Osteoblast (primary cell): ENCODE data around the gene USP3. TPM values are rescaled to one million over a fixed set of nuclear protein-coding genes. Genes with fewer than 3 reads are reported as not detected.

Experiments
- DNase-seq: peaks from one replicate; pipeline ENCODE4 v3.0.0; 2011; ENCODE audit warnings: low spot score, mixed read lengths; ENCODE audit not compliant: insufficient read length; ENCODE audit errors: missing footprints
- H2AFZ ChIP-seq: 2 replicates; pipeline ENCODE4 v1.6.0; 2011; ENCODE audit warnings: mild to moderate bottlenecking, low read length
- H3K27ac ChIP-seq: 2 replicates; pipeline ENCODE4 v1.5.1; 2011; ENCODE audit warnings: mild to moderate bottlenecking, low read depth, low read length, moderate library complexity
- H3K27me3 ChIP-seq: 2 replicates; pipeline ENCODE4 v1.6.0; 2012; ENCODE audit warnings: mild to moderate bottlenecking, control low read depth, inconsistent platforms, low read length, moderate library complexity; ENCODE audit not compliant: insufficient read depth
- H3K36me3 ChIP-seq: 2 replicates; pipeline ENCODE4 v1.5.1; 2011; ENCODE audit warnings: mild to moderate bottlenecking, low read length, control low read depth, moderate library complexity; ENCODE audit not compliant: insufficient read depth
- H3K4me1 ChIP-seq: 2 replicates; pipeline ENCODE4 v1.5.1; 2011; ENCODE audit warnings: mild to moderate bottlenecking, low read length, control low read depth, moderate library complexity; ENCODE audit not compliant: insufficient read depth
- H3K4me2 ChIP-seq: 2 replicates; pipeline ENCODE4 v1.6.0; 2011; ENCODE audit warnings: mild to moderate bottlenecking, low read length; ENCODE audit not compliant: insufficient read depth
- H3K4me3 ChIP-seq: fragments of 200-600 bp; sonication (generic); 3 replicates; pipeline ENCODE4 v1.5.1; 2012; ENCODE audit warnings: mild to moderate bottlenecking, low read length, inconsistent platforms; ENCODE audit not compliant: insufficient read depth
- H3K79me2 ChIP-seq: 2 replicates; pipeline ENCODE4 v1.6.0; 2012; ENCODE audit warnings: mild to moderate bottlenecking, low read length, control low read depth, inconsistent platforms; ENCODE audit not compliant: insufficient read depth
- H3K9me3 ChIP-seq: 2 replicates; pipeline ENCODE4 v1.5.1; 2011; ENCODE audit warnings: low read depth, low read length, control low read depth
- H4K20me1 ChIP-seq: 2 replicates; pipeline ENCODE4 v1.6.0; 2012; ENCODE audit warnings: mild to moderate bottlenecking, low read length, control low read depth; ENCODE audit not compliant: insufficient read depth
- CTCF ChIP-seq: IDR thresholded peaks from 2 replicates; pipeline ENCODE4 v1.5.1; 2011; ENCODE audit warnings: mild to moderate bottlenecking, low read depth, low read length, moderate library complexity; ENCODE audit errors: extremely low read depth
- total RNA-seq: library from RNA; depleted of rRNA; stranded (reverse); fragments of >200 nt; gene quantifications from 2 replicates; pipeline ENCODE4 v1.2.3, GENCODE V29; 2012

USP3 gene
- total RNA-seq, 1 donor: 60.1 TPM

- no peaks in the 10 kb centered on the region for H3K9me3 ChIP-seq
- no peaks in the 10 kb centered on the region for H3K79me2 ChIP-seq
- H3K4me3 ChIP-seq: no peak overlapping the region
- peaks cover 13% of the 10 kb centered on the region for H3K4me1 ChIP-seq
- no peak overlapping the region for H3K4me2 ChIP-seq
- no peak overlapping the region for H3K27ac ChIP-seq
- no peaks in the 10 kb centered on the region for H3K36me3 ChIP-seq
- H4K20me1 ChIP-seq: no peaks in the 10 kb centered on the region
- no peak for TF ChIP-seq CTCF
- no peak overlapping the region for H2AFZ ChIP-seq
- DNase-seq: no peak
- no peaks in the 10 kb centered on the region for H3K27me3 ChIP-seq
Measured at GRCh38 chr15:63458794-63459395, 45.5 kb upstream of the USP3 start.

- Histone ChIP-seq H3K9me3 (no peaks in the 10 kb centered on the region), H3K79me2 (no peaks in the 10 kb centered on the region), H3K36me3 (no peaks in the 10 kb centered on the region), H3K27me3 (no peaks in the 10 kb centered on the region), H3K4me2 (no peak overlapping the region), H4K20me1 (no peaks in the 10 kb centered on the region), H3K4me1 (peaks cover 19% of the 10 kb centered on the region), H2AFZ (no peak overlapping the region), H3K4me3 (no peak overlapping the region), H3K27ac (no peak overlapping the region)
- no peak for TF ChIP-seq CTCF
- no peak for DNase-seq
Measured at GRCh38 chr15:63460210-63461155, 43.9 kb upstream of the USP3 start.

- DNase-seq: no peak
- H3K27ac ChIP-seq: peak overlapping the region; percentile 31
- TF ChIP-seq CTCF: peak; percentile 19
Measured at GRCh38 chr15:63461230-63461985, 43.0 kb upstream of the USP3 start.

More at GRCh38 chr15:63461230-63461985, 43.0 kb upstream of the USP3 start:
- Histone ChIP-seq H2AFZ (peak overlapping the region; percentile 64), H3K4me1 (peaks cover 14% of the 10 kb centered on the region), H3K9me3 (no peaks in the 10 kb centered on the region), H3K79me2 (no peaks in the 10 kb centered on the region), H4K20me1 (no peaks in the 10 kb centered on the region), H3K4me2 (peak overlapping the region; percentile 26), H3K36me3 (no peaks in the 10 kb centered on the region), H3K4me3 (no peak overlapping the region), H3K27me3 (no peaks in the 10 kb centered on the region)
